ENCODE measurements around the gene TEPSIN. TPM values are rescaled to one million over a fixed set of nuclear protein-coding genes. Genes with fewer than 3 reads are reported as not detected.

TEPSIN gene
- total RNA-seq, 3 donors from 2014 or later, result 37.4 to 60.2 (median 50.0) TPM

- H3K4me3 ChIP-seq, result no peak overlapping the region
- no peaks in the 10 kb centered on the region for H3K9me3 ChIP-seq
- H3K36me3 ChIP-seq (ENCODE audit: low read depth), result peaks cover 3% of the 10 kb centered on the region
- DNase-seq, result peak in 1 of 3 donors; percentile 47
- intact Hi-C loops (cut with DNase I, micrococcal nuclease), result no loop called here
- no peak for ATAC-seq
- H3K4me1 ChIP-seq (ENCODE audit: low read depth), result peaks cover 10% of the 10 kb centered on the region
- TF ChIP-seq CTCF (IDR thresholded peaks at IDR 0.05), result no peak
Observed at GRCh38 chr17:81233811-81234505, 4.9 kb downstream of the TEPSIN start.

DNA sequence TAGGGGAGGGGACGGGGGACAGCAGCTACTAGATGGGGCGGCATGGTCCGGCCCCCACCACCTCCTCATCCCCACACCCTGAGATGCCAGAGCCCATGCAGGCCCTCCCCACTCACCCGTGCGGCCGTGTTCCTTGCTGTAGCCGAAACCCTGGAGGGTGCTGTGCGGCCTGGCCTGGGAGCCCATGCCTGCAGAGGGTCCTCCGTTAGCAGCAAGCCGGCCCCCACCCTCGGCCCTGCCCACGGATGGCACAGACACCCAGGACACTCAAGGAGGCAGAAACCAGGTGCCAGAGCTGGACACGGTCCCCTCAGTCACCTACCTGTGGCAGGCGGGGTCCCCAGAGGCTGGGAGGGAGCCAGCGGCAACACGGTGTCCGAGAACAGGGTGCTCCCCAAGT is 5.5 kb downstream of the TEPSIN start:
- Histone ChIP-seq H3K36me3 (ENCODE audit: low read depth) (peaks cover 2% of the 10 kb centered on the region), H3K9me3 (no peaks in the 10 kb centered on the region), H3K4me1 (ENCODE audit: low read depth) (peaks cover 10% of the 10 kb centered on the region), H3K4me3 (no peak overlapping the region)
- ATAC-seq (no peak), DNase-seq (no peak)
- intact Hi-C loops (cut with DNase I, micrococcal nuclease), result no loop called here
- no peak for TF ChIP-seq CTCF (IDR thresholded peaks at IDR 0.05)

DNA sequence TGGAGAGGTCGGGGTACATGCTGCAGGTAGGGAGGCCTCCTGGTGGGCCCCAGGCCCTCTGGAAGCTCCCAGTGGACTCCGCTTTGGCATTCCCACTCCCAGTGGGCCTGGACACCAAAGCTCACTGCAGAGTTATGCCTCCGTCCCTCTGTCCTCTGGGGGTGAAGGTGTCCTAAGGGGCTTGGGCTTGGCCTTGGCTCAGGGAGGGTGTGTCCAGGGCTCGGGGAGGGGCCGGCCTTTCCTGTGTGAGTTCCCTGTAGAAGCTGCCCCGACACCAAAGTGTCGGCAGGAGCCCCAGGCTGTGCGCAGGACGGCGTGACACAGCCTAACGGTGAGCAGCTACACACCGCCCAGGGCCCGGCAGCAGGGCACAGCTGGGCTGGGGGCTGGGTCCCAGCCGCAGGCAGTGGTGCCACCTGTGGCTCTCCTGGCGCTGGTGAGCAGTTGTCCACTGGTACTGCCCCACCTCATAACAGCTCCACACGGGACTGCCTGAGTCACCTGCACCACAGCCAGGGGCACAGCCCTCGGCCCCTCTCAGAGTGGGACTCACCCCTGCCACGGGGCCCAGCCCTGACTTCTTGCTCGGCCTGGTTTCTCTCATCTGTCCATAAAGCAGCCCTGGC is 6.1 kb downstream of the TEPSIN start:
- Histone ChIP-seq H3K36me3 (ENCODE audit: low read depth) (peaks cover 2% of the 10 kb centered on the region), H3K4me1 (ENCODE audit: low read depth) (peaks cover 4% of the 10 kb centered on the region), H3K9me3 (no peaks in the 10 kb centered on the region), H3K4me3 (no peak overlapping the region)
- intact Hi-C loops (cut with DNase I, micrococcal nuclease), result no loop called here
- TF ChIP-seq CTCF (IDR thresholded peaks at IDR 0.05), result no peak
- ATAC-seq, result no peak
- peak in 1 of 3 donors; percentile 37 for DNase-seq

DNA sequence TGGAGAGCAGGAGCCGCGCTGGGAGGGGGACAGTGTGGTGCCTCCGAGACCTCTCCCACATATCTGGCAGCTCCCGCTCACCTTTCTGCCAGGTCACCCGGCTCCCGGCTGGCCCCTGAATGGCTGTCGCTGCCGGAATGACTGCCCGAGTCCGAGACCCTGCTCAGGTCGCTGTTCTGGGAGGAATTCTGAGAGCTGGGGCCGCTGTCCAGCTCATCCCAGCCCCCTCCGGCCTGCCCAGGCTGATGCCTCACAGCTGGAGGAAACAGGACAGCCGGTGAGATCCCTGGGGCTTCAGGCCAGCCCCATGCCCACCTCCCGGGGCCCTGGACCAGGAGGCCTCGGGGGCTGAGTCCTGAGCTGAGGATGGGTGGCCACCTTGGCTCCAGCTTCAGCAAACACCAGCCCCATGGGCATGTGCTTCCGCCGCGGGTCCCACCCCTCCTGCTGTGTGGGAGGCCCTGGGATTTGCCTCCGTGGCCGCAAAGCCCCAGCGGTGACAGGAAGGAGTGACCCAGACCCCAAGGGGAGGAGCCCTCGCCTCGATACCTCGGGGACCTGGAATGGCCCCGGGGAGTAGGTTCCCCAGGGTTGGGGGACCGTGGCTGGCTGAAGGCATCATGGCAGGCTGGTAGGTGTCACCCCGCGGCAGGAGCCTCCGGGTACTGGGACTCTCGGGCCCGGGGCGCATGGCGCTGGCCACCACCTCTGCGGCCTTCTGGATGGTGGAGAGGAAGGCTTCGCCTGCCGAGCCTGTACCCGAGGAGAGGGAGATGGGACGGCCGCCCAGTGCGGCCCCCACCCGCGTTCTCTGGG is 6.9 kb downstream of the TEPSIN start:
- TF ChIP-seq CTCF (IDR thresholded peaks at IDR 0.05), result no peak
- peaks cover 2% of the 10 kb centered on the region for H3K36me3 ChIP-seq (ENCODE audit: low read depth)
- ATAC-seq, result no peak

GRCh38 chr17:81231121-81231645 is 7.7 kb downstream of the TEPSIN start:
- ATAC-seq (no peak), DNase-seq (peak in 1 of 3 donors; percentile 52)
- Histone ChIP-seq H3K36me3 (ENCODE audit: low read depth) (peaks cover 2% of the 10 kb centered on the region), H3K9me3 (no peaks in the 10 kb centered on the region), H3K4me1 (ENCODE audit: low read depth) (no peaks in the 10 kb centered on the region), H3K4me3 (no peak overlapping the region)
- TF ChIP-seq CTCF (IDR thresholded peaks at IDR 0.05), result no peak
- intact Hi-C loops (cut with DNase I, micrococcal nuclease), result no loop called here

More for the DNA sequence above, 6.9 kb downstream of the TEPSIN start:
- Histone ChIP-seq H3K4me3 (no peak overlapping the region), H3K9me3 (no peaks in the 10 kb centered on the region), H3K4me1 (ENCODE audit: low read depth) (no peaks in the 10 kb centered on the region)
- peak in 1 of 3 donors; percentile 49 for DNase-seq
- intact Hi-C loops (cut with DNase I, micrococcal nuclease), result no loop called here

All from mucosa of descending colon (tissue), 3 donors.